CD14-positive monocyte (primary cell): ENCODE results near the gene RPUSD3. TPM values are rescaled to one million over a fixed set of nuclear protein-coding genes. Genes with fewer than 3 reads are reported as not detected.

Experiments
- DNase-seq, 3 donors: peaks; one replicate each; pipeline ENCODE4 v3.0.0-alpha.2; 2011 to 2022
- H2AFZ ChIP-seq: 2 replicates; pipeline ENCODE4 v1.6.0; 2012; ENCODE audit warnings: mild to moderate bottlenecking, low read depth, low read length, inconsistent platforms; ENCODE audit not compliant: insufficient read depth, poor library complexity, severe bottlenecking
- H3K27ac ChIP-seq, 2 donors: 1 replicate in 1 of 2; 2 replicates in 1 of 2; pipeline ENCODE4 v1.5.1; 2012 to 2013; ENCODE audit warnings: low read length in 2 of 2, control low read depth in 1 of 2, inconsistent platforms in 1 of 2, low read depth in 1 of 2, mild to moderate bottlenecking in 1 of 2
- H3K27me3 ChIP-seq, 2 donors: one replicate each; pipeline versions ENCODE4 v1.6.0 to v1.6.1; 2011 to 2013; ENCODE audit warnings: low read length in 2 of 2; ENCODE audit not compliant: control insufficient read depth in 2 of 2, insufficient read depth in 2 of 2
- H3K36me3 ChIP-seq, 2 donors: replicated peaks in 1 of 2; 1 replicate in 1 of 2; 2 replicates in 1 of 2; pipeline versions ENCODE4 v1.5.1 to v1.6.1; 2012 to 2013; ENCODE audit warnings: low read length in 2 of 2, control low read depth in 1 of 2, inconsistent platforms in 1 of 2, mild to moderate bottlenecking in 1 of 2; ENCODE audit not compliant: insufficient read depth in 2 of 2, control insufficient read depth in 1 of 2
- H3K4me1 ChIP-seq, 2 donors: 1 replicate in 1 of 2; 2 replicates in 1 of 2; pipeline versions ENCODE4 v1.5.1 to v1.6.1; 2012 to 2013; ENCODE audit warnings: low read length in 2 of 2, control low read depth in 1 of 2, inconsistent platforms in 1 of 2, mild to moderate bottlenecking in 1 of 2, moderate library complexity in 1 of 2; ENCODE audit not compliant: insufficient read depth in 2 of 2, control insufficient read depth in 1 of 2
- H3K4me2 ChIP-seq: replicated peaks from 2 replicates; pipeline ENCODE3; 2012; ENCODE audit warnings: low read length, moderate library complexity, mild to moderate bottlenecking; ENCODE audit not compliant: poor library complexity, severe bottlenecking; ENCODE audit errors: extremely low read depth
- H3K4me3 ChIP-seq, 3 experiments: fragments of 200-600 bp in 1 of 3; sonication (generic) in 1 of 3; replicated peaks in 1 of 3; 1 replicate in 2 of 3; 2 replicates in 1 of 3; pipeline ENCODE4 v1.5.1; 2011 to 2013; ENCODE audit warnings: low read length in 3 of 3, mild to moderate bottlenecking in 3 of 3, control low read depth in 2 of 3, low read depth in 2 of 3, inconsistent platforms in 1 of 3, moderate library complexity in 1 of 3
- H3K79me2 ChIP-seq: 2 replicates; pipeline ENCODE4 v1.6.0; 2012; ENCODE audit warnings: mild to moderate bottlenecking, control low read depth, inconsistent platforms, low read length, moderate library complexity; ENCODE audit not compliant: insufficient read depth
- H3K9ac ChIP-seq: 2 replicates; pipeline ENCODE4 v1.6.0; 2017; ENCODE audit warnings: low read length, mild to moderate bottlenecking; ENCODE audit not compliant: insufficient read depth, poor library complexity, severe bottlenecking
- H3K9me3 ChIP-seq, 2 donors: replicated peaks in 1 of 2; 1 replicate in 1 of 2; 2 replicates in 1 of 2; pipeline versions ENCODE4 v1.5.1 to v1.6.1; 2012 to 2013; ENCODE audit warnings: low read length in 2 of 2, control low read depth in 1 of 2; ENCODE audit not compliant: control insufficient read depth in 1 of 2, insufficient read depth in 1 of 2
- H4K20me1 ChIP-seq: 2 replicates; pipeline ENCODE4 v1.6.0; 2012; ENCODE audit warnings: mild to moderate bottlenecking, low read length, control low read depth, moderate library complexity; ENCODE audit not compliant: insufficient read depth
- H3K27ac Mint-ChIP-seq, 7 donors: one replicate each; pipeline ENCODE4 v1.8.0; 2020; ENCODE audit warnings: mild to moderate bottlenecking in 7 of 7, mixed read lengths in 7 of 7, moderate library complexity in 6 of 7, inconsistent platforms in 2 of 7
- H3K27me3 Mint-ChIP-seq, 3 donors: one replicate each; pipeline ENCODE4 v1.8.0; 2021 to 2022; ENCODE audit warnings: low read depth in 3 of 3, mild to moderate bottlenecking in 3 of 3, mixed read lengths in 3 of 3, moderate library complexity in 3 of 3, inconsistent platforms in 1 of 3
- H3K36me3 Mint-ChIP-seq, 2 donors: one replicate each; pipeline ENCODE4 v1.8.0; 2020; ENCODE audit warnings: mixed read lengths in 2 of 2, inconsistent platforms in 1 of 2, mild to moderate bottlenecking in 1 of 2
- H3K4me1 Mint-ChIP-seq: one replicate; pipeline ENCODE4 v1.8.0; 2020; ENCODE audit warnings: mild to moderate bottlenecking, mixed read lengths
- H3K4me3 Mint-ChIP-seq, 2 donors: one replicate each; pipeline ENCODE4 v1.8.0; 2020; ENCODE audit warnings: mild to moderate bottlenecking in 2 of 2, mixed read lengths in 2 of 2, moderate library complexity in 1 of 2
- H3K9me3 Mint-ChIP-seq, 7 donors: one replicate each; pipeline ENCODE4 v1.8.0; 2020 to 2022; ENCODE audit warnings: mixed read lengths in 7 of 7, mild to moderate bottlenecking in 6 of 7, moderate library complexity in 6 of 7, inconsistent platforms in 2 of 7
- WGBS: methylation state at CpG from one replicate; pipeline ENCODE4 v1.1.5; 2013; ENCODE audit warnings: missing lambda C conversion rate; ENCODE audit not compliant: insufficient coverage; 5-methylcytosine and 5-hydroxymethylcytosine counted together
- intact Hi-C, 2 donors: fragments of 100-400 bp; cut with micrococcal nuclease; formaldehyde crosslinking; loops; one replicate each; pipeline versions ENCODE4 v1.15.0 to v1.15.1; 2023
- polyA plus RNA-seq, 3 donors: library from polyadenylated mRNA; depleted of rRNA in 1 of 3; unstranded in 2 of 3; stranded (reverse) in 1 of 3; fragments of 300-500 nt in 2 of 3; fragments of >200 nt in 1 of 3; fragmentation: Illumina TruSeq in 2 of 3; gene quantifications; 1 replicate in 2 of 3; 2 replicates in 1 of 3; pipeline ENCODE4 v1.2.3, GENCODE V29; 2012 to 2021
- TF ChIP-seq, protein P1 (sequence below): fragments of 200-600 bp; IDR thresholded peaks from one replicate; pipeline ENCODE4 v1.8.0; 2022; ENCODE audit warnings: antibody characterized with exemption, mild to moderate bottlenecking

RPUSD3 gene
- polyA plus RNA-seq, 3 donors: 42.6 to 51.5 (median 43.4) TPM

- H3K9me3 Mint-ChIP-seq: no peaks in the 10 kb centered on the region
- no peak overlapping the region for H3K27ac ChIP-seq
- no peak overlapping the region for H3K9ac ChIP-seq
- peaks cover 0 to 5% (median 2%) of the 10 kb centered on the region in 3 donors for H3K27me3 Mint-ChIP-seq
- no peaks in the 10 kb centered on the region for H4K20me1 ChIP-seq
- H3K4me2 ChIP-seq: no peak overlapping the region
- H3K4me3 ChIP-seq: no peak overlapping the region
- intact Hi-C loops: loop anchor here (5.0 to 10.0 kb wide), 2 partner anchors 46 to 49 kb away; partner anchors contain the start of genes ARPC4 (in 2 of the 2) and TADA3 (in 2 of the 2)
- H3K27me3 ChIP-seq: no peaks in the 10 kb centered on the region
- no peak for DNase-seq
- H3K4me3 Mint-ChIP-seq: no peak overlapping the region
- peaks cover 41% of the 10 kb centered on the region for H3K4me1 Mint-ChIP-seq
- peaks cover 40 to 44% of the 10 kb centered on the region in 2 donors for H3K36me3 Mint-ChIP-seq
- H3K9me3 ChIP-seq: no peaks in the 10 kb centered on the region
- TF ChIP-seq, protein P1, sequence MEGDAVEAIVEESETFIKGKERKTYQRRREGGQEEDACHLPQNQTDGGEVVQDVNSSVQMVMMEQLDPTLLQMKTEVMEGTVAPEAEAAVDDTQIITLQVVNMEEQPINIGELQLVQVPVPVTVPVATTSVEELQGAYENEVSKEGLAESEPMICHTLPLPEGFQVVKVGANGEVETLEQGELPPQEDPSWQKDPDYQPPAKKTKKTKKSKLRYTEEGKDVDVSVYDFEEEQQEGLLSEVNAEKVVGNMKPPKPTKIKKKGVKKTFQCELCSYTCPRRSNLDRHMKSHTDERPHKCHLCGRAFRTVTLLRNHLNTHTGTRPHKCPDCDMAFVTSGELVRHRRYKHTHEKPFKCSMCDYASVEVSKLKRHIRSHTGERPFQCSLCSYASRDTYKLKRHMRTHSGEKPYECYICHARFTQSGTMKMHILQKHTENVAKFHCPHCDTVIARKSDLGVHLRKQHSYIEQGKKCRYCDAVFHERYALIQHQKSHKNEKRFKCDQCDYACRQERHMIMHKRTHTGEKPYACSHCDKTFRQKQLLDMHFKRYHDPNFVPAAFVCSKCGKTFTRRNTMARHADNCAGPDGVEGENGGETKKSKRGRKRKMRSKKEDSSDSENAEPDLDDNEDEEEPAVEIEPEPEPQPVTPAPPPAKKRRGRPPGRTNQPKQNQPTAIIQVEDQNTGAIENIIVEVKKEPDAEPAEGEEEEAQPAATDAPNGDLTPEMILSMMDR: no peak
- peak overlapping the region in 1 of 7 donors; percentile 73 for H3K27ac Mint-ChIP-seq
- H3K4me1 ChIP-seq: peaks cover 34 to 37% of the 10 kb centered on the region in 2 donors
- peaks cover 10% of the 10 kb centered on the region for H3K79me2 ChIP-seq
- H2AFZ ChIP-seq: no peak overlapping the region
- 72% methylated on average over 3 of the region's 8 CpGs for WGBS
- peaks cover 31 to 39% of the 10 kb centered on the region in 2 donors for H3K36me3 ChIP-seq
These were observed 2.8 kb downstream of the RPUSD3 start for GRCh38 chr3:9841015-9841414.

DNA sequence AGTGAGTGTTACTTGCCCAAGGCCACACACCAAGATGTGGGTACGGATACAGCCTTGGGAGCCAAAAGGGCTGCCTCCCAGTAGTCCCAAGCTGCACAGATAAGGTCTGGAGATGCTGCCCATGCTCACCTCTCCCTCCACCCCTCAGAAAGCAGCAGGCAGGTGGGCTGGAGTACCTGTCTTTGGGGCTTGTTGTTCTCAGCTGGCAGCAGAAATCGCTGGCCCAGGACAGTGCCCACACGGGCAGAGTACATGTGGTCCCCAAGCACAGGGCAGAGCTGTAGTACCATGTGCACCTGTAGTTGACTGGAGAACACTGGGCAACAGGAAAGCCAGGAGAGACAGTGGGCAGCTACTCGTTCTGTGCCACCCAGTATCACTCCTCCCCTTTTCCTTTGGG is 5.0 kb downstream of the RPUSD3 start:
- no peaks in the 10 kb centered on the region for H4K20me1 ChIP-seq
- TF ChIP-seq, protein P1: no peak
- peaks cover 50 to 61% of the 10 kb centered on the region in 2 donors for H3K36me3 ChIP-seq
- no peaks in the 10 kb centered on the region for H3K27me3 ChIP-seq
- peak overlapping the region in 1 of 2 donors; percentile 42 for H3K27ac ChIP-seq
- H3K27ac Mint-ChIP-seq: no peak overlapping the region
- peaks cover 28% of the 10 kb centered on the region for H3K4me1 Mint-ChIP-seq
- H3K4me3 Mint-ChIP-seq: no peak overlapping the region
- no peak for DNase-seq
- no peak overlapping the region for H3K4me2 ChIP-seq
- no peaks in the 10 kb centered on the region for H3K9me3 ChIP-seq
- H2AFZ ChIP-seq: no peak overlapping the region
- H3K27me3 Mint-ChIP-seq: peaks cover 0 to 7% (median 2%) of the 10 kb centered on the region in 3 donors
- H3K9me3 Mint-ChIP-seq: no peaks in the 10 kb centered on the region
- intact Hi-C loops: no loop called here
- no peak overlapping the region for H3K9ac ChIP-seq
- peaks cover 22% of the 10 kb centered on the region in 2 donors for H3K4me1 ChIP-seq
- peaks cover 10% of the 10 kb centered on the region for H3K79me2 ChIP-seq
- no peak overlapping the region for H3K4me3 ChIP-seq
- peaks cover 59 to 66% of the 10 kb centered on the region in 2 donors for H3K36me3 Mint-ChIP-seq
- 86% methylated on average over 4 of the region's 4 CpGs for WGBS
